Endometrium (tissue), 2 donors: ENCODE measurements around the gene PARVA.

ENCODE experiments used
- FAIRE-seq: peaks from 2 replicates; lab custom pipeline; 2012; peaks lifted over from hg19 to GRCh38; lab: Jason Lieb, UNC
- donor health status: control.
- donor health status: control.

Gene PARVA

GRCh38 chr11:12531681-12532080 lies 154.3 kb downstream of the PARVA start:
- no peak for FAIRE-seq

- FAIRE-seq = no peak
Observed at GRCh38 chr11:12532580-12532979, 155.2 kb downstream of the PARVA start.

DNA sequence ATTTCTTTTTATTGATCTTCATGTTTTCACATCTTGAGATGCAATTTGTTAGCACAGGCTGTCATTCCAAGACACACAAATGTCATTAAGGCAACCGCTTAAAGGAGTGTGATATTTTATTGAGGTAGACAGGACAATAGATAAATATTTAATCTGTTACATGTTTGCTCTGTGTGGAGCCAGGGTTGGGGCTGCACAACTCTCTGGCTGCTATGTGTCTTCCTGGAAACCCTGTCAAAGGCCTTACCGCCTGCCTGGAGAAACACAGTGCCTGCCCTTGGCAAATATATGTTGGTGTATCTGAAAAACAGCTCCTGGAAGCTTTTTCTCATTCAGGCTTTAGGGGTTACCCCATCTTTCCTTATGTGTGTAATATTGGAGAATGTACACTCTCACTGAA lies 157.2 kb downstream of the PARVA start:
- no peak for FAIRE-seq

DNA sequence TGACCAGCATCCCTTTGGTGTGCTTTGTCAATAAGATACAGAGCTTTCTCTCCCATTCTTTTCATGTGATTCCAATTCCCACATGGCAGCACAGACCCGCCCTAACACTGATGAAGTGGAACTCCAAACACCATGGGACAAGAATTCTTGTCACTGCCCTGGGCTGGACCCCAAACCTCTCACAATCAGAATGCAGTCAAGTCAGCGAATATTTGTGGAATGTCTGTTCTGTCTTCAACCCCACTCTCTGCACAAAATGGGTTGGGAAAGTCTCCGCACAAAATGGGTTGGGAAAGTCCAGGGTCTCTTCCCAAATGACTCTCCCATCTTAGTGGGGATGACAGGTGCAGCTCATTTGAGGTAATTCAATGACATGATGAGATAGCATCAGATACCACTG lies 157.9 kb downstream of the PARVA start:
- FAIRE-seq = no peak

GRCh38 chr11:12536566-12536965 lies 159.2 kb downstream of the PARVA start:
- no peak for FAIRE-seq

DNA sequence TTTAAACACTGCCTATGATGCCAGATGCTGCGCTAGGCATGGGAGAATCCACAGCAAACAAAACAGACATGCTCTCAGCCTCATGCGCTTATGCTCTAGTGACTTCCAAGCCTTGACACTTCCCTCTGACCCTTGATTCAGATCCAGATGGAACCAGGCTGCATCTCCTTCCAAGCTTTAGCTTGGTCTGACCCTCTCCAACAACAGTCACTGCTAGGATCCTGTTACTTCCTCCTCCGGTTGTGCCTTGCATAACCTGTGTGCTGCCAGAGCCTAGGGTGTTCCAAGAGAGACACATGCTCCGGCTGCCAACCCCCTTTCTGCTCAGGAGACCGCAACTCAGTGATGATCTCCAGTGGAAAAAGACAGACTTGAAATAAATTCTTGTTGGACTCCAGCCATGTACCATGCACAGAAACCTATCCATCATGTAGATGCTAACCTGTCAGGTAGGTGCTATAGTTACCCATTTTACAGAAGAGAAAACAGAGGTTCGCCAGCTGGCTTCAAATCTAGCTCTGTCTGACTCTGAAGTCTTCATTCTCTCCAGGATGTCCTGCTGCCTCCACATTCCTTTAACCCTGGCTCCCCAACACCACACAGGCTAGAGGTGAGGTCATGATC lies 160.5 kb downstream of the PARVA start:
- FAIRE-seq = no peak

DNA sequence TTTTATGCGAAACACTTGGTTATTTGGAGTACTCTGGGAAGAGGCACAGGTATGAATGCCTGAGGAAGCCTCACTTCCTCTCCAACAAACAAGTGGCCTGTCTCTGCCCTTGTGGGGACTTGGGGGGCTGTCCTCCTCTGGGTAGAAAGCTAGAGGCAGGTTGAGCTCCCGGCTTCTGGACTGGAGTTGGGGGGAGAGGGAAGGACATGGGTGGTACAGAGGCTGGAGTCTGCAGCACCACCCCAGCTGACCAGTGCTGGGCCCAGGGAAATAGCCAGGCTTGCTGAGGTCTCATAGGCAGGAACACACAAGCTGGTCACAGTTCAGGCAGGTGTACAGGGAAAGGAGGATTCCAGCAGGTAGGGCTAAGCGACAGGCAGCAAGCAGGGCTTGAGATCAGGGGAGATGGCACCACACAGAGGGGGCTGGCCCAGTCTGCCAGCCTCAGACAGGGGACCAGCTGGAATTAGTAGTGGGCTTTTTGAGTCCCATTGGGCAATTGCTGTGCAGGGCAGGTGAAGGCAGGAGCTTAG lies 161.6 kb downstream of the PARVA start:
- FAIRE-seq = no peak

DNA sequence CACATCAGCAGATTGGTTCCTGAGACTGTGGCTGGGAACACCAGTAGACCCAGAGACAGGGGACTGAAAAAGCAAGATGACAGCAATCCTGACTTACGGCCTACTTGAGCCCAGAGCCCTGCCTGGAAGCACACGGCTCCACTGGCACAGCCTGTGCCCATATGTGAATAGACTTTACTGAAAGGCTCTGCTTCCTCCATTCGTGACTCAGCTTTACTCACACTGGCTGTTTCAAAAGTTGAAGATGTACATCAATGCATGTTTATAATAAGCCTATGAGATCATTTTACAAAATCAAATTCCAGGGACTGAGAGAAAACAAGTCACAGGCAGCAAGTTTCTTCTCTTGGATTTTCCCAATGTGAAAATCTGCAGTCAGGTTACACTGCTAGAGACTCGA lies 162.2 kb downstream of the PARVA start:
- no peak for FAIRE-seq

DNA sequence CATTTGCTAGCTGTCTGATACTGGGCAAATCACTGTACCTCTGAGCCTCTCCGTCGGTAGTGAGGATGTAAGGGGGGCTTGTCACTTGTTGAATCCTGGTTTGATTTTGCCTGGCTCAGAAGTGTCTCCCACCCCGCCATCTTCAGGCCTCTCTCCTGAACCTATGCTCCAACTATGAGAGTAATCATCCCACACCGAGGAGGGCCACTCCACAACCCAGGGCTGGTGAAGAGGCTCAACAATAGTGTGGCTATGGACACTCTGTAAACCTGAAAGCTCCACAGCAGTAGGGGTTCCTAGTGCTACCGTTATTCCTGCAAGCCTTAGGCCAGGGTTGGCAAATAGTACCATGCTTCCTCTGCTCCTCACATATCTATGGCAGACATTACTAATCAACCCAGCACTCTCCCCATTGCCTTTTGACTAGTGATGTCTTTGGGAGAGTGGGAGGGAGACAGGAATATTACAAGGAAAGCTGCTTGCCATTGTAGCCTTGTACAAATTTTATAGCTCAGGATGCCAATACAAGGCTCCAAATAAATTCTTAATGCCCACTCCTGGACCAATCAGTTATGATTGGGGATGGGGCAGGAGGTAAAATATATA lies 162.8 kb downstream of the PARVA start:
- FAIRE-seq = no peak

- peak; percentile 62 for FAIRE-seq
Observed at GRCh38 chr11:12540913-12541582, 163.7 kb downstream of the PARVA start.

DNA sequence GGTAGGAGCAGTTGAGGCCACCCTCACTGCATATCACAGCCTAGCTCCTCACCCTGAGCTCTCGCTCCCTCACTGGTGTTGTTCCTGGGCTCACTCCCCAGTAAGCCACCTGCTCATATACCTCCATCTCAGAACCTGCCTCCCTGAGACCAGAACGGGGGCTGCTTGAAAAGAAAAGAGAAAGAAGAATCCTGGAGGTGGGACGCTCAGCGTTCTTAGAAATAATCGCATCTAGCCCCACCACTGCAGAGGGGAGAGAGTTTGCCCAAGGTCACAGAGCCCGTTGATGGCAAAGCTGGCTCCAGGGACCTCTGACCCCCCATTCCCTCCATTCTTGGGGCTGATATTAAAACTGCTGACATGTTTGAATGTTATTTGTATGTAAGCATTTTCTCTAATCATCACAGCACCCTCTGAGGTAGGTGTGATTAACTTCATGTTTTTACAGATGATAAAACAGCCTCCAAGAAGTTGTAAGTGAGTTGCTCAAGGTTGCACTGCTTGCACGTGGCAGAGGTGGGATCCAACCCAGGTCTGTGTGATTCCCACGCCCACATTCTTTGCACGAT lies 164.3 kb downstream of the PARVA start:
- no peak for FAIRE-seq

DNA sequence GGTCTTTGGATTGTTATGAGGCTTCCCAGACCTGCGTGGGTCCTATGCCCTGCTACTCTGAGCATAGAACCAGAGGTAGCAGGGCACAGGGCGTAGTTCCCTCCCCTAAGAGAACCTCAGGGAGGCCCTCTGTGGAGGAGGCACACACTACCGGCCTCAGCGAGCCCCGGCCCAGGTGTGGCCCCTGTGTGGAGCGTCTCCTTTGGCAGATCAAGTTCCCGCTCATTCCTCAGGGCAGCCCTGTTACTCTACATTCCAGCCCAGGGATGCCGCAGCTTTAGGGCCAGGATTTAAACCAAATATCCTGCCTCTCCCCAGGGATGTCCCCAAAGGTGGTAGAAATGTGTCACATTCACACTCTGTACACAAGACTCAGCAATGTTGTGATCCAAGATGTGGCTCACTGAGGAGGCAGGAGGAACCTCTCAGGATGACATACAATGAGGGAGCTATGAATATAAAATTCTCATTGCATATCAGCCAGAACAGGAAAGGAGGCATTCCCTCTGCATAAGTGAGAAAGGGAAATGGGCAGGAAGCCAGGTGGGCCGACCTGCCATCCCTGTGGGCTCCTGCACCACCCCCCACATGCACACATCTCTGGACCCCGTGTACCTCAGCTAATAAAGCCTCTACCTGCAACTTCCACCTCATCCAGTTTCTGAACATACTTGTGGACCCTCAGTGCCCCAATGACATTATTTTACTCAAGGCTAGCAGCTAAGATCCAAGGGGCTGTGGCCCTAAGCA lies 165.0 kb downstream of the PARVA start:
- no peak for FAIRE-seq

DNA sequence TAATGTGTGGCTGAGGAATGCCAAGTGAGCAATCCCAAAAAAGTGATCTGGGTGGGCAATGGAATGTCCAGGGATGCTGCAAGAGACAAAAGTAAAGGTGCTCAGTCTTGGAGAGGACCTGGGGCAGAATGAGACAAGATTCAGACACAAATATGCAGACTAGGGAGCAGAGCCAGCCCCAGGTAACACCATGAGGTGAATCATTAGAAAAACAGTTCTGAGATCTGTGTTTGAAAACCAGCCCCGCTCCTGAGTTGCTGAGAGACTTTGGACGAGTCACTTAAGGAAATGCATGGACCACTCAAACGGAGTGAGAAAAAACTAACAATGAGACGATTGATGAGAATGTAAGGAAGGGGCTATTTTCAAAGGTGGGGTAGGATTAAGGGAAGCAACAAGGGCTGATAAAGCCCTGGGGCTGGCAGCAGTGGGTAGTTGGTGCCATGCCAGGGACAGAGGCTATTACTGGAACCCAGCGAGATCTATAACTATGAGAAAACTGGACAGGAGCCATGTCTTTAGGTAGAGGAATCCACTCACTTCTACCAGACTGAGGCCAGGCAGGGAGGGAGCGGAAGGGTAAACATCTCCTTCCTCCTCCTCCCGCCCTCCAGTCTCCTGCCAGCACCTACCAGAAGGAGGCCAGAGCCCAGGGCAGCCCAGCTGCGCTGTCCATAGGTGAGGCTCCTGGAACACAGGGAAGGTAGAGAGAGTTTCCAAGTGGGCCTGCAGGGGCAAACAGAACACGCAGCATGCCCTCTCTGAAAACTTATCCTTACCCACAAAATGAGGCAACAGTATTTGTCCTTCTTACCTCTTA lies 166.4 kb downstream of the PARVA start:
- no peak for FAIRE-seq

DNA sequence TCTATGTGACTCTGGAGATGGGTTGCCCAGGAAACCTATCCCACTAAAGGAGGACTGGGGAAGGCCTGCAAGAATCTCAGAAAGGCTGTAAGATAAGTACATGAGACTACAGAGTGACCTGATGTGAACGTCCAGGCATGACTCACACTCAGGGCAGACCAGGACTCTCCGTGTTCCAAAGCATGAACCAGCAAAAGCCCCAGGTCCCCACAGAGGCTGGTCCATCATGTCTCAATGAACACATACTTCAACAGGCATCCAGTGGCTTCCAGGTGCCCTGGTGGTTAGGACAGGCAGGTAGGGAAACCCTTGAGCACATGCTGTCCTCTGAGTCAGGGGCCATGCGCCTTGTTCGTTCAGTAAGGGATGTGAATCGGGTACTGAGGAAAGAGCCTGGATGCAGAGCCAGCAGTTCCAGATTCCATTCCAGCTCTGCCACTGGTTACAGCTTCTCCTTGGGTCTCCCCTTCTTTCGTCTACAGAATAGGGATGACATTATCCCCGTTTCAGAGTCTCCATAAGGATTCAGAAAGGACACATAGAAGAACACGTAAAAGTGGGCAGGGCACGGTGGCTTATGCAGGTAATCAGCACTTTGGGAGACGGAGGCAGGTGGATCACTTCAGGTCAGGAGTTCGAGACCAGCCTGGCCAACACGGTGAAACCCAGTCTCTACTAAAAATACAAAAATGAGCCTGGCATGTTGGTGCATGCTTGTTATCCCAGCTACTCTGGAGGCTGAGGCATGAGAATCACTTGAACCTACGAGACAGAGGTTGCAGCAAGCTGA lies 167.8 kb downstream of the PARVA start:
- FAIRE-seq = no peak

GRCh38 chr11:12546122-12546521 lies 168.8 kb downstream of the PARVA start:
- FAIRE-seq = no peak

- FAIRE-seq = no peak
Observed at GRCh38 chr11:12546660-12547059, 169.3 kb downstream of the PARVA start.

DNA sequence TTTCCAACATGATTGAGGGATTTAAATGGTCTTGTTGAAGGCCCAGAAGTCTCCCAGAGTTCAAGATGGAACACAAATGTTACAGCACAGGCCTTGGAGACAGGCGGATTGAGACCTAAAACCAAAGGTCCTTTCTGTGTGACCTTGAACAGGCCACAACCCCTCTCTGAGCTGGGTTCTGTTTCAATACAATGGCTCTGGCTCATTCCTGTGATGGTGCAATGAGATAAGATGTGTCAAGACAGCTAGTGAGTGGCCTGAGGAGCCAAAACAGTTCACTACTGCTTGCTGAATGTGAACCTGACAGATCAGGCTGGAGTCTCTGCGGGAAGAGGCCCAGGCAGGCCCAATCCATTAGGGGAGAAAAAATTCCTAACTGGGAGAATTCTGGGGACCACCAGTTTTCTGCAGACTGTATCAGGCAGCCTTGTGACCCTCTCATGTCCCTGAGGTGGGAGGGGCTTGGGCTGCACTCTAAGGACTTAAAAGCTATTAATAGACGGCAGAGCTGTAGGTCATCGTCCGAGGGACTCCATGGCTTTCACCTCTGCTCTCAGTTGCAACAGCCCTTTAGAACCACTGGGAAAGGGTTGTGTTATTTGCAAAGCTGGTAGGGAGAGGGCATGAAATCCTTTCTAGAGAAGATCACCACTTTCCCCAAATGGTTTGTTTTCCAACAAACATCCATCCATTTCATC lies 170.7 kb downstream of the PARVA start:
- FAIRE-seq = no peak

GRCh38 chr11:12552692-12553091 lies 175.3 kb downstream of the PARVA start:
- no peak for FAIRE-seq

- FAIRE-seq = no peak
Observed at GRCh38 chr11:12554122-12554521, 176.8 kb downstream of the PARVA start.

GRCh38 chr11:12556155-12556554 lies 178.8 kb downstream of the PARVA start:
- FAIRE-seq = peak; percentile 83
